Measurements from ENCODE around the gene POLR3GL.

Gene POLR3GL

GRCh38 chr1:145992958-145993617 lies 28.6 kb downstream of the POLR3GL start:
- no peak for DNase-seq (ENCODE audit: low spot score)

DNA sequence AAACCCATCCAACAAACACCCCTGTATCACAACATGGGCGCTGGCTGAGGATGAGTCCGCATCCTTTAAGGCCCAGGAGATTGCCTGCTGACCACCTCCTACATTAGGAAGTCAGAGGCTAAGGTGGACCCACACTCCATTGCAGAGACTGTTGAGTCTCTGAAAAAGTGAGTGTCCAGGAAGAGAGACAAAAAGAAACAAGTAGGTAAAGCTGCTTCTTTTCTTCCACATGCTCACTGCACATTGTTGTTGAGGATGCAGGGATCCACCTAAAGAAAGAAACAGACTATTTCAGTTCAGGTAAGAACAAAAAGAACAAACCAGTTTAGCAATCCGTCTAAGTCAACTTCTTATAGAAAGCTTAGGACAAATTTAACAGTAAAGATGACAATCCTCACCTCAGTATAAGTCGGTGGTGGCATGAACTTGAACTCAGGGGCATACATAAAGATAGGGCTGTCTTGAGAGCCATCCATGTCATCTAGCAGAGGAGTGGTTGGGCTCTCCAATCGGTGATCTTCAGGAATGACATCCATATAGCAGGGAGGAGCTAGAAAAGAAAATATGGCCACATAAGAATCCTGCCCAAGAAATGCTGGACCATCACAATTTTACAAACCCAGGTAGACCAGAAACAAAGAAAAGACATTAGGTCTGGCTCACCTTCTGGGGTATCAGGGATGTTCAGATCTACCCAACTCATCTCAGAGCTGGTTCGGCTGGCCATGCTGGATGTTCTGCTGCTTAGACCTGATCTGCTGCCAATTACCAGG lies 29.3 kb downstream of the POLR3GL start:
- DNase-seq (ENCODE audit: low spot score), result no peak

DNA sequence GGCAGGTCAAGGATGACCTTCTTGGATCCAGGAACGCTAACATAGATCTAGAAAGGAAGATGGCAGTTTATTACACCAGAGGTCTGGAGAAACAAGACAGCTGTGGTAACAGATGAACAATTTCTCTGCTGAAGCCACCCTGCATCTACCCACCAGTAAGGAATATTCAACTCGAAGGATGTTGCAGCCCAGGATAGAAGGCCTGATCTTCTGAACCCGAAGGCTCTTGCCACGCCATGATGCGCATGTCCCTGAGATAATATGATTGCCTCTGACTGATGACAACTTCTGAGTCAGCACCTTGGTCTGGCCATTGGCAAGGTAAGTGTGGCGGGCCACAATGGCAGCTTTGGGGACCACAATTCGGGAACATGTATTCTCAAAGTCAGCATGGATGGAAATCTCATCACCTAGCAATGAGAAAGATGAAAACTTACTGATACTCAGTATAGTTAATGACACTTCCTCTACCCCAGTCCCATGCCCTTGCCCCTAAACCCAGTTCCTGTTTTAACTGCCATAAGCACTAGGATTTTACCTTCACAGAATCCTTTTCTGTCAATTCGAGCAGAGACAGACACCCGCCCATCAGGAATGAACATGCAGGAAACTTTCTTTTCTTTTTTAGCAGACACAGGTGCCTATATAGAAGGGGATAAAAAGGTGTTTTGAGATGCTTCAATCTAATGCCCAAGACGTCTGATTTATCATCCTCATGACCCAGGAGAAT lies 30.1 kb downstream of the POLR3GL start:
- peak; percentile 15 for DNase-seq (ENCODE audit: low spot score)

DNA sequence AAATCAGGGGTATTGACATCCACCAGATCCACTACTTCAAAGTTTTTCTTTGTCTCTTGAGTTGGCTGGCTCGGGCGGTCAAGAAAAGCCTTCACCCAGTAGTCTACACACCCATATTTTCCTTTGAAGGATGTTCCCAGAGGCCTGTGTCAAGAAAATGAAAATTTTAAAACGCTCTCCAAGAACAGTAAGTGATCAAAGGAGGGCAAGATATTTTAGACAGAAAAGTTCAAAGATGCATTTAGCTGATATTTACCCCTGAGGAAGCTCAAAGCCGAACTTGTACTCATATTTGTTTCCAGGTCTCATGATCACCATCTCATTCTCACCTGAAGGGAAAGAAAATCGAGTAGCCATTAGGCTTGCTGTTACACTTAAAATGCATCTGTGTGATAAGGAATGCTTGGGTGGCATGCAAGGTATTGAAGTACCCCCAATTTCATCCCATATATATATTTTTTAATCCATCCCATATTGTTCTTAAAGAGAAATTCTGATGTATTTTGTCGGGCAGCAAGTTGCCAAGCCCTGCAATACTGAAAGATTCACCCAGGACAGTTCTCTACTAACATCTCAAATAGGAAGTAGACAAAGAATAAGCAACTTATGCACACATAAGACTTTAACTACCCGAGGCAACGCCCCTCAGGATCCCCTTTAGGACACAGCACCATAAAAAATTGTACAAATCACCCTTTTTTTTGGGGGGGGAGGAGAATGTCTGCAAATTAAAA lies 30.8 kb downstream of the POLR3GL start:
- peak; percentile 41 for DNase-seq (ENCODE audit: low spot score)

DNA sequence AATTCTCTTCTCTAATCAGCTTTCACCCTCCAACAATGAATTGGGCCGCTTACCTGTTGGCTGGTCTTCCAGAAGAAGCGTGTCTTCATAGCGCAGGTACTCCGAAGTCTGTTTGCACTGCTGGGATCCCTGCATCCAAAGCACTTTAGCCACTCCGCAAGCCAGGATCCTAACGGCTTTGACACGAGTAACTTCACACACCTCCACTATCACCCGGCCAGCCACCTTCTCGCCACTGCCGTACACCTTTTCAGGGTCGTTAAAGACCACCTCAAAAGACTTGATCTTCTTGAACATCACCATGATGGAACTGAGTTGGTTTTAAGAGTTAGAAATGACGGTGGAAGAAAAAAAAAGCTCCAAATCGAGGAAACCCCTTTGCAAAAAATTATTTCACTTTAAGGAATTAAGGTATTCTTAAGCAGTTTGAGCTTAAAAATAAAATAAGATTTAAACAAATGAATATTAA lies 31.5 kb downstream of the POLR3GL start:
- DNase-seq (ENCODE audit: low spot score), result peak; percentile 38

- peak; percentile 97 for DNase-seq (ENCODE audit: low spot score)
Observed at GRCh38 chr1:145996433-145997015, 32.0 kb downstream of the POLR3GL start, which contains the start of gene TXNIP. TXNIP (minus strand) TSS chr1:145996579; CDS start chr1:145996266, 313 bp downstream.

DNA sequence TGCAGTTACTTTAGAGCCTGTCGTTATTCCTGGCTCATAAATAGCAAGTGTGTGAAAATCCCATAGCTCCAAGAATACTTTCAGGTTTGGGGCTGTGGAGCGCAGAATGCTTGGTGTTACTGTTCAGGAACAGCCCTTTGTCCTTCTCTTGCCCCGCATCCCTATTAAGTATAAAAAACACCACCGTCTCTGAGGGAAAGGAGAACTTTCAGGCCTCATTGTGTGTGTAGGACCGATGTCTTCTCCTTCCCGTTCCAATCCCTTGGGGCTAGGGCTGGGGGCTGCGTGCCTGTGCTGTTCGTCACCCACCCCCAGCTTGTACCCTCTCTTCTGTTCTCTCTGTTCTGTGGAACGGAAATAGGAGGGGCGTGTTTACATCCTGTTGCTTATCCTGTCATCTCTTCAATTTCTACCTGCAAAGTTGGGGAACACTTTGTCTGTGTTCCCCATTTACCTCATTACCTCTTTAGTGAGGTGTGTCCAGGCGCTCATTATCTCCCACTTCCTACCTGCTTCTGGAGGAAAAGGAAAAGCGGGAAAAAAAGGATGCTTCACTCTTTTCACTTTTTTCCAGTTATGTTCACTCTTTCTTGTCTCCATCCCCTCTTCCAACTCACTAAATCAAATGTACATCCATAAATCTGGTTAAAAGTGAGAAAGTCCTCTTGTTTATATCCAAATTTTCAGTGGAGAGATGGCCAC lies 32.7 kb downstream of the POLR3GL start:
- DNase-seq (ENCODE audit: low spot score), result peak; percentile 77

DNA sequence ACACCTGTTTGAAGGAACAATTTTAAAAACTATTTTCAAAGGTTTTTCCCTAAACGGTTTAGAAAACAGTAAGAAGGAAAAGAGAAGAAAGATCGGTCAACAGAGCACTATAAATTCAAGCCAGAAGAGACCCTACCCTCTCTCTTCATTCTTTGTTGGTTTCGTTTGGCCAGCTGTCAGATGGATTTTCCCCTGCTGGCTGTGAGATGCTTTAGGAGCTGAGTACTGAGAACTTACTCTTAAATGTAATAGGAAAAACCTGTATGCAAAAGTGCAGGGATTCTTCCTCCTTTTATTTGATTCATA lies 33.2 kb downstream of the POLR3GL start:
- peak; percentile 63 for DNase-seq (ENCODE audit: low spot score)

DNA sequence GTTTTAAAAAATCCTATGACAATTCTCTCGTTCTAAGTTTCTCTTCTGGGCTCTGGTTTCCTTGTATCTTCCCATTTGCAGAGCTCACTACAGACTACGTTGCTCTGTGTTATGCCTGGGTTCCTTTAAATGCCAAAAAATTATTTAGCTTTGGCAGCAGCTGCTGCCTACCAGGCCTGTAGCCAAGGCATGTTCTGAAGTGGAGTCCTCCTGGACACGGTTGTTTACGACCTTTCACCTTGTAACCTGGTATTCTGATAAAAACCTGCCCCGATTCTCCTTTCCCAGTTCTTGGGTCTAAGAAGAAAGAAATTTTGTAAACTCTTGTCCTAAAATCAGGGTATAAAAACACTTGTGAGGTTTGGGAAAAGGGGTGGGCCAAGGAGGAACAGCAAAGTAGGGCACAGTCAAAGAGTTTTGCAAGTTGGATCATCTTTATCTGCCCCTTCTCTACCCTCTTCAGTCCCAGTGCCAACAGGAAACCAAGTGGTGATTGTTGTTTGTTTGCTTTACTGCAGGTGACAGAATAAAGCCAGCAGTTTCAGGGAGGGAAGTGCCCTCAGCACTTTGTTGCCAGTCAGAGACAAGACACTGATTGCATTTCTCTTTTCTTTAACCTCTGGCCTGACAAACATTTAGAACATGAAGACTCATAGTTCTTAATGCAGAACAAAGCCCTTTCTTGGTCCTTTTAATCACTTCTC lies 35.0 kb downstream of the POLR3GL start:
- peak; percentile 39 for DNase-seq (ENCODE audit: low spot score)

- no peak for DNase-seq (ENCODE audit: low spot score)
Observed at GRCh38 chr1:146001709-146002108, 37.2 kb downstream of the POLR3GL start.

DNA sequence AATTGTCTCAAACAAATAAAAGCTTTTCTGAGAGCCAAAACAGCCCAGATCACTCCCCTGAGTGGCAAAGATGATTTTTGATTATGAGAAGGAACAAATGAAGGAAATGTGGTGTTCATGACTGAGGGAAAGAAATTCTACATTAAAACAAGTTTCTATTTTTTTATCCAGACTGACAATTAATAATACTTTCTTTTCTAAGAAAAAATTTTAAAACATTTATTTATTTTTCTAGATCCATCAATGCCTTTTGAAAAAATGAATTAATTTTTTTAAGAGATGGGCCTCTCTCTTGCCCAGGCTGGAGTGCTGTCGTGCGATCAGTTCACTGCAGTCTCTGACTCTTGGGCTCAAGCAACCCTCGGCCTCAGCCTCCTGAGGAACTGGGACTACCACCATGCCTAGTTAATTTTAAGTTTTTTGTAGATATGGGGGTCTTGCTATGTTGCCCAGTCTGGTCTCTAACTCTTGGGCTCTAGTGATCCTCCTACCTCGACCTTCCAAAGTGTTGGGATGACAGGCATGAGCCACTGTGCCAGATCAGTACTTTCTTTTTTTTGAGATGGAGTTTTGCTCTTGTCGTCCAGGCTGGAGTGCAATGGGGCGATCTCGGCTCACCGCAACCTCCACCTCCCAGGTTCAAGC lies 43.1 kb downstream of the POLR3GL start:
- DNase-seq (ENCODE audit: low spot score), result no peak

GRCh38 chr1:146010126-146010738 lies 45.7 kb downstream of the POLR3GL start:
- no peak for DNase-seq (ENCODE audit: low spot score)

- peak; percentile 89 for DNase-seq (ENCODE audit: low spot score)
Observed at GRCh38 chr1:146012703-146013558, 48.4 kb downstream of the POLR3GL start.

DNA sequence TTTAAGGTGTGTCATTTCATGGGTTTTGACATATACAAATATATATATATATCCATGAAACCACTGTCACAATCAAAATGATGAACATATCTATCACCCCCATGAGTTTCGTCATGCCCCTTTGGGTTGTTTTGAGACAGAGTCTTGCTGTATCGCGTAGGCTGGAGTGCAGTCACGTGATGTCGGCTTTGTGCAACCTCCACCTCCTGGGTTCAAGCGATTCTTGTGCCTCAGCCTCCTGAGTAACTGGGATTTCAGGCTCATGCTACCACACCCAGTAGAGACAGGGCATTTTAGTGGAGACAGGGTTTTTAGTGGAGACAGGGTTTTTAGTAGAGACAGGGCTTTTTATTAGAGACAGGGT lies 49.1 kb downstream of the POLR3GL start:
- no peak for DNase-seq (ENCODE audit: low spot score)

- DNase-seq (ENCODE audit: low spot score), result no peak
Observed at GRCh38 chr1:146016891-146017290, 52.4 kb downstream of the POLR3GL start.

- DNase-seq (ENCODE audit: low spot score), result no peak
Observed at GRCh38 chr1:146019231-146020057, 55.0 kb downstream of the POLR3GL start.
